GM21390 (cell line): ENCODE measurements around the gene NUDT22.

Experiments
- ATAC-seq: cut with Tn5 transposase; IDR thresholded peaks from one replicate; pipeline ENCODE4 v1.9.1; 2021; ENCODE audit not compliant: unreplicated experiment

NUDT22 gene

GRCh38 chr11:64241241-64241490 lies 15.1 kb downstream of the NUDT22 start:
- ATAC-seq = peak; percentile 58

- peak; percentile 59 for ATAC-seq
These were observed 15.7 kb downstream of the NUDT22 start for GRCh38 chr11:64241491-64242374.

GRCh38 chr11:64243236-64243854 lies 17.3 kb downstream of the NUDT22 start:
- no peak for ATAC-seq

GRCh38 chr11:64244107-64244506 lies 18.0 kb downstream of the NUDT22 start:
- ATAC-seq = no peak

- no peak for ATAC-seq
These were observed 18.9 kb downstream of the NUDT22 start for GRCh38 chr11:64244966-64245365.

- no peak for ATAC-seq
These were observed 19.3 kb downstream of the NUDT22 start for GRCh38 chr11:64245401-64245796.

GRCh38 chr11:64245797-64246620 lies 19.9 kb downstream of the NUDT22 start:
- no peak for ATAC-seq

GRCh38 chr11:64246621-64246870 lies 20.5 kb downstream of the NUDT22 start:
- peak; percentile 6 for ATAC-seq

GRCh38 chr11:64246871-64247728 lies 21.0 kb downstream of the NUDT22 start, which contains the start of gene PPP1R14B:
Gene PPP1R14B, minus strand, starts transcription at chr11:64246943. Its CDS starts 270 bp downstream, at chr11:64246673.
- ATAC-seq = peak; percentile 35

GRCh38 chr11:64247729-64248531 lies 21.9 kb downstream of the NUDT22 start:
- no peak for ATAC-seq

GRCh38 chr11:64248578-64248977 lies 22.5 kb downstream of the NUDT22 start:
- ATAC-seq = no peak

- no peak for ATAC-seq
These were observed 23.0 kb downstream of the NUDT22 start for GRCh38 chr11:64249038-64249437.

GRCh38 chr11:64249563-64250414 lies 23.7 kb downstream of the NUDT22 start:
- no peak for ATAC-seq

- no peak for ATAC-seq
These were observed 24.4 kb downstream of the NUDT22 start for GRCh38 chr11:64250415-64251015.

GRCh38 chr11:64251016-64251752 lies 25.1 kb downstream of the NUDT22 start, which contains the start of gene PLCB3:
Gene PLCB3, plus strand, starts transcription at chr11:64251530. Its CDS starts 120 bp downstream, at chr11:64251650.
- peak; percentile 40 for ATAC-seq

GRCh38 chr11:64251753-64252002 lies 25.6 kb downstream of the NUDT22 start:
- ATAC-seq = no peak

GRCh38 chr11:64252003-64252872 lies 26.2 kb downstream of the NUDT22 start:
- ATAC-seq = no peak
